Heart right ventricle (tissue), 16 donors: ENCODE measurements around the gene CSMD2. TPM values are rescaled to one million over a fixed set of nuclear protein-coding genes. Genes with fewer than 3 reads are reported as not detected.

Experiments
- ATAC-seq, 8 donors: fragments of 200-7000 bp; cut with Tn5 transposase; one replicate each; pipeline ENCODE4 v1.9.1; 2020; ENCODE audit warnings: mild to moderate bottlenecking in 8 of 8, moderate library complexity in 8 of 8, moderate number of reproducible peaks in 1 of 8
- DNase-seq, 2 donors: peaks; one replicate each; pipeline ENCODE4 v3.0.0-alpha.2; 2020
- H3K27ac ChIP-seq, 10 donors: fragments of 200-600 bp; sonication (generic) in 2 of 10; one replicate each; pipeline versions ENCODE4 v1.5.0 to v1.8.0; 2020 to 2022; ENCODE audit warnings: mild to moderate bottlenecking in 3 of 10
- H3K27me3 ChIP-seq, 7 donors: fragments of 200-600 bp; one replicate each; pipeline ENCODE4 v1.8.0; 2021 to 2022; ENCODE audit warnings: mild to moderate bottlenecking in 2 of 7
- H3K36me3 ChIP-seq, 9 donors: fragments of 200-600 bp; sonication (generic) in 1 of 9; one replicate each; pipeline versions ENCODE4 v1.5.0 to v1.8.0; 2020 to 2022; ENCODE audit warnings: mild to moderate bottlenecking in 2 of 9
- H3K4me1 ChIP-seq, 9 donors: fragments of 200-600 bp; sonication (generic) in 1 of 9; one replicate each; pipeline versions ENCODE4 v1.5.0 to v1.8.0; 2020 to 2022; ENCODE audit warnings: mild to moderate bottlenecking in 4 of 9
- H3K4me3 ChIP-seq, 10 donors: fragments of 200-600 bp; sonication (generic) in 2 of 10; one replicate each; pipeline versions ENCODE4 v1.5.0 to v1.8.0; 2020 to 2022; ENCODE audit warnings: mild to moderate bottlenecking in 7 of 10, moderate library complexity in 2 of 10
- H3K9me3 ChIP-seq, 11 donors: fragments of 200-600 bp in 10 of 11; sonication (generic) in 2 of 11; one replicate each; pipeline versions ENCODE4 v1.5.0 to v1.8.0; 2013 to 2022; ENCODE audit warnings: mild to moderate bottlenecking in 2 of 11, control low read depth in 1 of 11, moderate library complexity in 1 of 11
- CTCF ChIP-seq, 9 donors: fragments of 200-600 bp; sonication (generic) in 2 of 9; IDR thresholded peaks; one replicate each; pipeline versions ENCODE4 v1.5.0 to v1.8.0; 2021 to 2022; ENCODE audit warnings: antibody characterized with exemption in 9 of 9, mild to moderate bottlenecking in 5 of 9, moderate library complexity in 1 of 9
- WGBS, 2 donors: extraction: QIAGEN DNeasy Blood & Tissue Kit; methylation state at CpG; one replicate each; pipeline ENCODE4 v1.1.7; 2013; ENCODE audit warnings: inconsistent platforms in 1 of 2; 5-methylcytosine and 5-hydroxymethylcytosine counted together
- intact Hi-C, 10 donors: fragments of 100-400 bp; cut with DNase I; formaldehyde crosslinking; loops; one replicate each; pipeline versions ENCODE4 v1.11.1 to v1.14.2; 2022
- polyA plus RNA-seq, 2 donors: library from polyadenylated mRNA; stranded (reverse); fragments of 200-250 nt; gene quantifications; one replicate each; pipeline ENCODE4 v1.2.3, GENCODE V29; 2013
- total RNA-seq, 10 donors: library from RNA; stranded (reverse); fragmentation: NEBNext Ultra II Directional in 3 of 10; extraction: Animal tissue kit (Norgen Biotek cat#: 25700) in 3 of 10; gene quantifications; one replicate each; pipeline versions ENCODE4 v1.2.1 to v1.2.4, GENCODE V29; 2021 to 2023
- donor health status: Arrhythmogenic right ventricular cardiomyopathy.
- donor health status: ischemic (EF 13 %, LVEDD 7.1; RV severe dilation, severe dysfunction).
- donor health status: healthy with polysubstance abuse.
- donor health status: DM: no; HTN: yes; CAD: no.
- donor health status: DM: no; HTN: no; CAD: no.
- donor health status: ischemic (EF 25% LVEDD 6.9; RV normal size, moderate dysfunction).
- donor health status: ischemic (EF 25% LVEDD 5.7; RV mildly dilated, moderate dysfunction).
- donor health status: healthy.
- donor health status: DM: yes; HTN: yes; CAD: no.
- donor health status: Ischemic cardiomyopathy.
- donor health status: ischemic (EF 35%, LVEDD 5.7; RV mildly dilated, moderate dysfunction).
- donor health status: nonischemic (EF 11% LVEDD 7.7; RV severe dilation, severe dysfunction).
- donor health status: DM: yes; HTN: yes; CAD: no.
- donor health status: PGD.
- donor health status: ischemic (EF 29% LVEDD 5.4; RV normal size, mild dysfunction).
- donor health status: nonischemic (EF 23%, LVEDD 6.1; RV moderate dilation, normal function).

Gene CSMD2
- total and polyA plus RNA-seq, 12 donors, result 0.04 to 0.97 (median 0.14) TPM; not detected in 1

GRCh38 chr1:33878392-33878791, 286.6 kb downstream of the CSMD2 start:
- intact Hi-C loops, result loop anchor here in 3 of 10 donors (5.0 to 10.0 kb wide), 2 partner anchors 234 to 236 kb away; no protein-coding TSS in a partner anchor
- Histone ChIP-seq H3K27ac (no peak overlapping the region), H3K36me3 (no peaks in the 10 kb centered on the region), H3K9me3 (no peaks in the 10 kb centered on the region), H3K4me1 (peaks cover 0 to 7% (median 0%) of the 10 kb centered on the region in 9 donors), H3K27me3 (peaks cover 0 to 22% (median 7%) of the 10 kb centered on the region in 7 donors), H3K4me3 (no peak overlapping the region)
- ATAC-seq (no peak), DNase-seq (no peak)
- 91 to 93% methylated on average over 2 of the region's 2 CpGs for WGBS, 2 donors
- TF ChIP-seq CTCF (IDR thresholded peaks at IDR 0.05), result no peak

GRCh38 chr1:33876970-33877650, 287.9 kb downstream of the CSMD2 start:
- Histone ChIP-seq H3K27ac (peak overlapping the region in 4 of 10 donors; percentile 1 to 27 (median 16)), H3K27me3 (peaks cover 0 to 13% (median 0%) of the 10 kb centered on the region in 7 donors), H3K9me3 (no peaks in the 10 kb centered on the region), H3K36me3 (no peaks in the 10 kb centered on the region), H3K4me1 (peaks cover 0 to 7% (median 0%) of the 10 kb centered on the region in 9 donors), H3K4me3 (no peak overlapping the region)
- 56 to 64% methylated on average over 5 of the region's 5 CpGs for WGBS, 2 donors
- intact Hi-C loops, result loop anchor here in 3 of 10 donors (5.0 to 10.0 kb wide), 2 partner anchors 235 to 238 kb away; no protein-coding TSS in a partner anchor
- TF ChIP-seq CTCF (IDR thresholded peaks at IDR 0.05), result no peak
- peak; percentile 21 to 23 for DNase-seq
- peak in 5 of 8 donors; percentile 23 to 86 (median 37) for ATAC-seq

GRCh38 chr1:33875862-33876261, 289.2 kb downstream of the CSMD2 start:
- peak in 8 of 9 donors; percentile 8 to 56 (median 38) for TF ChIP-seq CTCF (IDR thresholded peaks at IDR 0.05)
- 68 to 73% methylated on average over 3 of the region's 3 CpGs for WGBS, 2 donors
- peaks cover 0 to 10% (median 0%) of the 10 kb centered on the region in 7 donors for H3K27me3 ChIP-seq
- H3K9me3 ChIP-seq, result no peaks in the 10 kb centered on the region
- no peak overlapping the region for H3K27ac ChIP-seq
- H3K4me3 ChIP-seq, result no peak overlapping the region
- intact Hi-C loops, result loop anchor here in 3 of 10 donors (5.0 to 10.0 kb wide), 2 partner anchors 236 to 239 kb away; no protein-coding TSS in a partner anchor
- peaks cover 0 to 7% (median 0%) of the 10 kb centered on the region in 9 donors for H3K4me1 ChIP-seq
- ATAC-seq, result peak in 2 of 8 donors; percentile 38 to 41
- DNase-seq, result no peak
- no peaks in the 10 kb centered on the region for H3K36me3 ChIP-seq

- DNase-seq (no peak), ATAC-seq (no peak)
- Histone ChIP-seq H3K36me3 (no peaks in the 10 kb centered on the region), H3K4me3 (no peak overlapping the region), H3K9me3 (no peaks in the 10 kb centered on the region), H3K4me1 (peaks cover 0 to 7% (median 0%) of the 10 kb centered on the region in 9 donors), H3K27me3 (peaks cover 0 to 5% (median 0%) of the 10 kb centered on the region in 7 donors), H3K27ac (no peak overlapping the region)
- intact Hi-C loops, result loop anchor here in 3 of 10 donors (5.0 to 10.0 kb wide), 2 partner anchors 238 to 240 kb away; no protein-coding TSS in a partner anchor
- 84 to 87% methylated on average over 7 of the region's 7 CpGs for WGBS, 2 donors
- no peak for TF ChIP-seq CTCF (IDR thresholded peaks at IDR 0.05)
These were observed 290.4 kb downstream of the CSMD2 start for GRCh38 chr1:33874636-33875035.
